CD4-positive, alpha-beta T cell treated with Interleukin-2 at 100 ng/mL for 4 hours (primary cell): ENCODE data around the gene IDH3B.

Source experiments
- DNase-seq: peaks from one replicate; pipeline ENCODE4 v3.0.0-alpha.2; 2020; ENCODE audit warnings: low spot score

IDH3B gene

GRCh38 chr20:2617099-2617714, 46.8 kb downstream of the IDH3B start:
- no peak for DNase-seq

GRCh38 chr20:2616634-2617033, 47.4 kb downstream of the IDH3B start:
- no peak for DNase-seq

GRCh38 chr20:2612073-2612472, 51.9 kb downstream of the IDH3B start:
- no peak for DNase-seq

- no peak for DNase-seq
Measured at GRCh38 chr20:2610941-2611720, 52.9 kb downstream of the IDH3B start.

- DNase-seq: no peak
Measured at GRCh38 chr20:2610326-2610725, 53.7 kb downstream of the IDH3B start.
